Nephron progenitor cell (in vitro differentiated cells): Measurements from ENCODE around the gene EZR.

Experiments
- DNase-seq: peaks from one replicate; pipeline ENCODE4 v3.0.0; 2021
- H3K27ac Mint-ChIP-seq: 2 replicates; pipeline ENCODE4 v1.8.0; 2021; ENCODE audit warnings: mild to moderate bottlenecking, moderate library complexity, mixed read lengths
- H3K27me3 Mint-ChIP-seq: 2 replicates; pipeline ENCODE4 v1.8.0; 2021; ENCODE audit warnings: mild to moderate bottlenecking, low read depth, mixed read lengths; ENCODE audit not compliant: poor library complexity
- H3K36me3 Mint-ChIP-seq: 2 replicates; pipeline ENCODE4 v1.8.0; 2021; ENCODE audit warnings: low read depth, mixed read lengths
- H3K4me1 Mint-ChIP-seq: 2 replicates; pipeline ENCODE4 v1.8.0; 2021; ENCODE audit warnings: mixed read lengths
- H3K4me3 Mint-ChIP-seq: 2 replicates; pipeline ENCODE4 v1.8.0; 2021; ENCODE audit warnings: mild to moderate bottlenecking, moderate library complexity, mixed read lengths
- H3K9me3 Mint-ChIP-seq: 2 replicates; pipeline ENCODE4 v1.8.0; 2021; ENCODE audit warnings: mild to moderate bottlenecking, moderate library complexity, mixed read lengths
- TF ChIP-seq, protein P1 (sequence below): fragments of 200-600 bp; sonication (generic); IDR thresholded peaks from 2 replicates; pipeline ENCODE4 v1.5.0; 2021; ENCODE audit warnings: antibody characterized with exemption

EZR gene

DNA sequence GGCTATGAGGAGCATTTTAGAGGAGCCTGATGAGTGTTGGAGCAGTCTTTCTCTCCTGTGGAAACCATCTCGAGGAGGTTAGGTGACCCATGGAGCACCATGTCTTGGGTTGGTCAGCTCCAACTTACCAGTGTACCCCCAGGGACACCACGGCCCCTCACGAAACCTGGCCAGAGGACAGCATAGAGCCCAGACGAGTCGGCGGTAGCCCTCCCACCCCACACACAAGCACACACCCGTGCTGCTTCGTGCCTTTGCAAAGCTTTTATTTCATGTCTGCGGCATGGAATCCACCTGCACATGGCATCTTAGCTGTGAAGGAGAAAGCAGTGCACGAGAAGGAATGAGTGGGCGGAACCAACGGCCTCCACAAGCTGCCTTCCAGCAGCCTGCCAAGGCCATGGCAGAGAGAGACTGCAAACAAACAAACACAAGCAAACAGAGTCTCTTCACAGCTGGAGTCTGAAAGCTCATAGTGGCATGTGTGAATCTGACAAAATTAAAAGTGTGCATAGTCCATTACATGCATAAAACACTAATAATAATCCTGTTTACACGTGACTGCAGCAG is 53.6 kb downstream of the EZR start:
- Mint-ChIP-seq H3K9me3 (no peaks in the 10 kb centered on the region), H3K27ac (no peak overlapping the region), H3K4me3 (no peak overlapping the region), H3K36me3 (peaks cover 47% of the 10 kb centered on the region), H3K4me1 (peaks cover 74% of the 10 kb centered on the region), H3K27me3 (peaks cover 3% of the 10 kb centered on the region)
- no peak for DNase-seq
- TF ChIP-seq, protein P1, sequence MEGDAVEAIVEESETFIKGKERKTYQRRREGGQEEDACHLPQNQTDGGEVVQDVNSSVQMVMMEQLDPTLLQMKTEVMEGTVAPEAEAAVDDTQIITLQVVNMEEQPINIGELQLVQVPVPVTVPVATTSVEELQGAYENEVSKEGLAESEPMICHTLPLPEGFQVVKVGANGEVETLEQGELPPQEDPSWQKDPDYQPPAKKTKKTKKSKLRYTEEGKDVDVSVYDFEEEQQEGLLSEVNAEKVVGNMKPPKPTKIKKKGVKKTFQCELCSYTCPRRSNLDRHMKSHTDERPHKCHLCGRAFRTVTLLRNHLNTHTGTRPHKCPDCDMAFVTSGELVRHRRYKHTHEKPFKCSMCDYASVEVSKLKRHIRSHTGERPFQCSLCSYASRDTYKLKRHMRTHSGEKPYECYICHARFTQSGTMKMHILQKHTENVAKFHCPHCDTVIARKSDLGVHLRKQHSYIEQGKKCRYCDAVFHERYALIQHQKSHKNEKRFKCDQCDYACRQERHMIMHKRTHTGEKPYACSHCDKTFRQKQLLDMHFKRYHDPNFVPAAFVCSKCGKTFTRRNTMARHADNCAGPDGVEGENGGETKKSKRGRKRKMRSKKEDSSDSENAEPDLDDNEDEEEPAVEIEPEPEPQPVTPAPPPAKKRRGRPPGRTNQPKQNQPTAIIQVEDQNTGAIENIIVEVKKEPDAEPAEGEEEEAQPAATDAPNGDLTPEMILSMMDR: no peak

GRCh38 chr6:158764926-158765325 is 54.2 kb downstream of the EZR start:
- no peak overlapping the region for H3K27ac Mint-ChIP-seq
- no peak for DNase-seq
- H3K27me3 Mint-ChIP-seq: peaks cover 3% of the 10 kb centered on the region
- TF ChIP-seq, protein P1: no peak
- H3K4me1 Mint-ChIP-seq: peaks cover 77% of the 10 kb centered on the region
- no peak overlapping the region for H3K4me3 Mint-ChIP-seq
- no peaks in the 10 kb centered on the region for H3K9me3 Mint-ChIP-seq
- H3K36me3 Mint-ChIP-seq: peaks cover 40% of the 10 kb centered on the region

DNA sequence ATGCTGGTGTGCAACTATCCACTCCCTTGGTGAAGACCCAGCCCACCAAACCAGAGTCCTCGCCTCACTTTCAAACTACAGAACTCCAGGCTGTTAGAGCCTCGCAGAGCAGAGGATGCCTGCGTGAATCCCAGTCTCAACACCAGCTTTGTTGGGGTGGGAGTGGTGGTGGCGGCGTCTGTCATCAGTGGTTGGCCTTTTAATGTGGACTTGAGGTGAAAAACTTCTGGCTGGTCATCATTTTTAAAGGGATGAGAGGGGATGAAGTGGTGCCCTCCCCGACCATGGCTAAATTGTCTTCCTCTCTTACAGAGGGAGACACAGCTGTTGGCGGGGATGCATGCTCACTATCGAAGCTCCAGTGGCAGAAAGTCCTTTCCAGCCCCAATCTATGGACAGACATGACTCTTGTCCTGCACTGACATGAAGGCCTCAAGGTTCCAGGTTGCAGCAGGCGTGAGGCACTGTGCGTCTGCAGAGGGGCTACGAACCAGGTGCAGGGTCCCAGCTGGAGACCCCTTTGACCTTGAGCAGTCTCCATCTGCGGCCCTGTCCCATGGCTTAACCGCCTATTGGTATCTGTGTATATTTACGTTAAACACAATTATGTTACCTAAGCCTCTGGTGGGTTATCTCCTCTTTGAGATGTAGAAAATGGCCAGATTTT is 54.9 kb downstream of the EZR start:
- no peak for DNase-seq
- H3K27me3 Mint-ChIP-seq: peaks cover 3% of the 10 kb centered on the region
- H3K4me1 Mint-ChIP-seq: peaks cover 74% of the 10 kb centered on the region
- no peaks in the 10 kb centered on the region for H3K9me3 Mint-ChIP-seq
- TF ChIP-seq, protein P1: no peak
- H3K27ac Mint-ChIP-seq: peak overlapping the region; percentile 35
- peaks cover 34% of the 10 kb centered on the region for H3K36me3 Mint-ChIP-seq
- no peak overlapping the region for H3K4me3 Mint-ChIP-seq

DNA sequence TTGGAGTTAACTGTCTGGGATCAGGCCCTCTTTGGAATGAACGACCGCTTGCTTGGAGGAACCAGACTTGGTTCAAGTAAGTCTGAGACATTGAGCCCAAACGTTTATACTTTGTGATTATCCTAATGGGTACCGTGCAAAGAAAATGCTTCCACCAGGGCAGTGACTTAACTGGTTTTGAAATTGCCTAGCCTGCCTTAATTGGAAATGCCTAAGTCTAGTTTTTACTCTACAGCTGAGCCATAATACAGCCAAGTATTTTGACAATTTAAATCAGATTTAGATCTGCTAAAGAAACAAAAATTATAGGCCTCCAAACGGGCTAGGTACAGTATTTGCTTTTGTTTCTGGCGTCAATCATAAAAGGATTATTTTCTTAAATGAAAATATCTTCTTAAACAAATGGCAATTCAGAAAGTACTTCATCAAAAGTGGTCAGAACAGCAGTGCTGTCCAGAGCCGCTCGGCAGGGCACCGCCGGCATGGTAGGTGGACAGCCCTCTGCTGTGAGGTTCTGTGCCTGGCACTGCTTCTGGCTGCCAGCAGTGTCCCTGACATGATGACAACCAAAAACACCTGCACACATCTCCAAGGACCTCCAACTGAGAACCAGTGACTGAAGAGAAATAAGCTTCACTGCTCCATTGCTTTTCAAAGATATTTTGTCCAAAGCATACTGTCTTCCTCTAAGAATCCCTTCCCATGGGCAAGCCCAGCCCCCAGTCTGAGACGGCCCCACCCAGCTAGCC is 55.6 kb downstream of the EZR start:
- no peak overlapping the region for H3K4me3 Mint-ChIP-seq
- H3K27me3 Mint-ChIP-seq: peaks cover 3% of the 10 kb centered on the region
- H3K36me3 Mint-ChIP-seq: peaks cover 29% of the 10 kb centered on the region
- peak overlapping the region; percentile 89 for H3K27ac Mint-ChIP-seq
- TF ChIP-seq, protein P1: no peak
- H3K4me1 Mint-ChIP-seq: peaks cover 75% of the 10 kb centered on the region
- DNase-seq: no peak
- no peaks in the 10 kb centered on the region for H3K9me3 Mint-ChIP-seq

- DNase-seq: no peak
- H3K4me3 Mint-ChIP-seq: no peak overlapping the region
- peaks cover 3% of the 10 kb centered on the region for H3K27me3 Mint-ChIP-seq
- H3K27ac Mint-ChIP-seq: peak overlapping the region; percentile 89
- peaks cover 22% of the 10 kb centered on the region for H3K36me3 Mint-ChIP-seq
- TF ChIP-seq, protein P1: no peak
- peaks cover 75% of the 10 kb centered on the region for H3K4me1 Mint-ChIP-seq
- H3K9me3 Mint-ChIP-seq: no peaks in the 10 kb centered on the region
These were observed 56.3 kb downstream of the EZR start for GRCh38 chr6:158762787-158763433.
